ENCODE results near the gene SLC9A8. TPM values are rescaled to one million over a fixed set of nuclear protein-coding genes. Genes with fewer than 3 reads are reported as not detected.

SLC9A8 gene
- total and polyA plus RNA-seq, 7 donors: 6.1 to 19.4 (median 10.6) TPM

DNA sequence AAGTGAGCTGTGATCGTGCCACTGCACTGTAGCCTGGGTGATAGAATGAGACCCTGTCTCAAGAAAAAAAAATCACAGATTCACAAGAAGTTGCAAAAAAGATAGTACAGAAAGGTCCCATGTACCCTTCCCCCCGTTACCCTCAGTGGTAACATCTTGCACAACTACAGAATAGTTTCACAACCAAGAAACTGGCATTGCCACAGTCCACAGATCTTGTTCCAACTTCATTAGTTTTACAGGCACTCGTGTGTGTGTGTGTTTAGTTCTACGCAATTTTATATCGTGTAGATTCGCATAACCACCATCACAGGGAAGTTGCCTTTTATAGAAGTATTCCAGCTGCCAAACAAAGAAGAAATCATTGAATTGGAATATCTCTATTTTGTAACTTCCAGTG is 83.6 kb downstream of the SLC9A8 start:
- ATAC-seq: peak in 1 of 4 donors; percentile 55
- Histone ChIP-seq H3K4me1 (peaks cover 6% of the 10 kb centered on the region), H3K36me3 (ENCODE audit: insufficient read depth in 1 of 2, low read depth in 1 of 2) (no peaks in the 10 kb centered on the region), H3K4me3 (no peak overlapping the region), H3K27ac (no peak overlapping the region), H3K9me3 (no peaks in the 10 kb centered on the region), H3K27me3 (ENCODE audit: insufficient read depth in 3 of 3, low read length in 2 of 3) (no peaks in the 10 kb centered on the region)
- intact Hi-C loops (cut with DNase I): no loop called here
- DNase-seq: no peak
- 84 to 91% (median 87%) methylated on average over 6 of the region's 6 CpGs for WGBS, 3 donors
- TF ChIP-seq, protein P1, sequence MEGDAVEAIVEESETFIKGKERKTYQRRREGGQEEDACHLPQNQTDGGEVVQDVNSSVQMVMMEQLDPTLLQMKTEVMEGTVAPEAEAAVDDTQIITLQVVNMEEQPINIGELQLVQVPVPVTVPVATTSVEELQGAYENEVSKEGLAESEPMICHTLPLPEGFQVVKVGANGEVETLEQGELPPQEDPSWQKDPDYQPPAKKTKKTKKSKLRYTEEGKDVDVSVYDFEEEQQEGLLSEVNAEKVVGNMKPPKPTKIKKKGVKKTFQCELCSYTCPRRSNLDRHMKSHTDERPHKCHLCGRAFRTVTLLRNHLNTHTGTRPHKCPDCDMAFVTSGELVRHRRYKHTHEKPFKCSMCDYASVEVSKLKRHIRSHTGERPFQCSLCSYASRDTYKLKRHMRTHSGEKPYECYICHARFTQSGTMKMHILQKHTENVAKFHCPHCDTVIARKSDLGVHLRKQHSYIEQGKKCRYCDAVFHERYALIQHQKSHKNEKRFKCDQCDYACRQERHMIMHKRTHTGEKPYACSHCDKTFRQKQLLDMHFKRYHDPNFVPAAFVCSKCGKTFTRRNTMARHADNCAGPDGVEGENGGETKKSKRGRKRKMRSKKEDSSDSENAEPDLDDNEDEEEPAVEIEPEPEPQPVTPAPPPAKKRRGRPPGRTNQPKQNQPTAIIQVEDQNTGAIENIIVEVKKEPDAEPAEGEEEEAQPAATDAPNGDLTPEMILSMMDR (IDR thresholded peaks at IDR 0.05): no peak

GRCh38 chr20:49899541-49900383 is 87.1 kb downstream of the SLC9A8 start:
- Histone ChIP-seq H3K27me3 (ENCODE audit: insufficient read depth in 3 of 3, low read length in 2 of 3) (no peaks in the 10 kb centered on the region), H3K36me3 (ENCODE audit: insufficient read depth in 1 of 2, low read depth in 1 of 2) (peaks cover 0 to 18% of the 10 kb centered on the region in 2 donors), H3K9me3 (no peaks in the 10 kb centered on the region), H3K4me1 (peaks cover 4% of the 10 kb centered on the region), H3K4me3 (no peak overlapping the region), H3K27ac (no peak overlapping the region)
- TF ChIP-seq, protein P1 (IDR thresholded peaks at IDR 0.05): no peak
- WGBS, 3 donors: 61 to 67% (median 65%) methylated on average over 10 of the region's 10 CpGs
- intact Hi-C loops (cut with DNase I): loop anchor here in 1 of 2 donors (1.0 kb wide), 1 partner anchor 22 kb away; no protein-coding TSS in a partner anchor
- ATAC-seq (no peak), DNase-seq (no peak)

- Histone ChIP-seq H3K4me3 (no peak overlapping the region), H3K4me1 (peaks cover 4% of the 10 kb centered on the region), H3K9me3 (no peaks in the 10 kb centered on the region), H3K36me3 (ENCODE audit: insufficient read depth in 1 of 2, low read depth in 1 of 2) (peaks cover 4 to 36% of the 10 kb centered on the region in 2 donors), H3K27ac (no peak overlapping the region), H3K27me3 (ENCODE audit: insufficient read depth in 3 of 3, low read length in 2 of 3) (no peaks in the 10 kb centered on the region)
- TF ChIP-seq, protein P1 (IDR thresholded peaks at IDR 0.05): no peak
- intact Hi-C loops (cut with DNase I): no loop called here
- WGBS, 3 donors: 47 to 80% (median 56%) methylated on average over 5 of the region's 5 CpGs
- DNase-seq (no peak), ATAC-seq (peak in 2 of 4 donors; percentile 18 to 27)
These were observed 89.0 kb downstream of the SLC9A8 start for GRCh38 chr20:49901588-49901987.

- peaks cover 11% of the 10 kb centered on the region for H3K4me1 ChIP-seq
- H3K27ac ChIP-seq: no peak overlapping the region
- WGBS, 3 donors: 88 to 92% (median 89%) methylated on average over 17 of the region's 17 CpGs
- H3K9me3 ChIP-seq: no peaks in the 10 kb centered on the region
- H3K36me3 ChIP-seq (ENCODE audit: insufficient read depth in 1 of 2, low read depth in 1 of 2): peaks cover 4 to 58% of the 10 kb centered on the region in 2 donors
- ATAC-seq (no peak), DNase-seq (no peak)
- H3K27me3 ChIP-seq (ENCODE audit: insufficient read depth in 3 of 3, low read length in 2 of 3): no peaks in the 10 kb centered on the region
- no peak overlapping the region for H3K4me3 ChIP-seq
- intact Hi-C loops (cut with DNase I): no loop called here
- TF ChIP-seq, protein P1 (IDR thresholded peaks at IDR 0.05): no peak
These were observed 92.0 kb downstream of the SLC9A8 start for GRCh38 chr20:49904440-49905214.
